Activated effector memory CD4-positive, alpha-beta T cell treated with Interleukin-2 at 50 U/mL for 16 hours (primary cell): ENCODE results near the gene NANOS3.
A peak's percentile ranks its signal among the peaks of the same experiment; 100 is the strongest.

Experiments
- DNase-seq: peaks from one replicate; pipeline ENCODE4 v3.0.0-alpha.2; 2020

NANOS3 gene

GRCh38 chr19:13864667-13865570 is 12.0 kb upstream of the NANOS3 start:
- DNase-seq = no peak

GRCh38 chr19:13865571-13866462 is 11.1 kb upstream of the NANOS3 start:
- no peak for DNase-seq

GRCh38 chr19:13866463-13867046 is 10.4 kb upstream of the NANOS3 start:
- DNase-seq = no peak

DNA sequence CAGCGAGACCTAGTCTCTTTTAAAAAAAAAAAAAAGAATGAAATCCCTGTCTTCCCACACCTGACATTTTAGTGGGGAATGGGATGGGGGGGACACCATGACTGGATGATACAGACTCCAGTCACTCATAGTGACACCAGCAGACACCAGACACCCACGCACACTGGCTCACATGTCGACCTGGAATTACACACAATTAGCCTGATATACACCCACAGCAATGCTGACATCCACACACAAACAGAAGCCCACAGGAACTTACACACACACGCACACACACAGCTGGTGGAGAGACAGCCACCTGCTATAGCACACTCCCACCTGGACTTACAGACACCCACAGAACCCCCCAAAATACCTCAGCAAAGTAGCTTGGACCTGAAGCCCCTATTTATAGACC is 8.3 kb upstream of the NANOS3 start:
- DNase-seq = no peak

DNA sequence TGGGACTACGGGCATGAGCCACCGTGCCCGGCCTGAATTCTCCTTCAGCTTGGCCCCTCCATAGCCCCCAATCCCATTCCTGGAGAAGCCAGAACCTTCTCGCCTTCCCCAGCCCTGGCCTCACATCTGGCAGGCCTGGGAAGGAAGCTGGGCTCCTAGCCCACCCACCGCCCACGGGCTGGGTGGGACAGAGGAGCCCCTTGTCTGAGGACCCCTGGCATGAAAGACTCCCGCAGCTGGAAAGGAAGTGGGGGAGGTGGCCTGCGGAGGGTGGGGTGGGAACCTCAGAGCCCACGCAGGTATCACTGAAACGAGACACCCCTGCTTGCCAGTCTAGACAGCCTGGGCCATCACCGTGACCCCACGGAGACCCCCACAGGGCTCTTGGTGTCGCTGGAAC is 7.7 kb upstream of the NANOS3 start:
- no peak for DNase-seq

GRCh38 chr19:13870873-13871272 is 6.1 kb upstream of the NANOS3 start:
- DNase-seq = no peak

- no peak for DNase-seq
Measured at GRCh38 chr19:13872339-13872694, 4.6 kb upstream of the NANOS3 start.

DNA sequence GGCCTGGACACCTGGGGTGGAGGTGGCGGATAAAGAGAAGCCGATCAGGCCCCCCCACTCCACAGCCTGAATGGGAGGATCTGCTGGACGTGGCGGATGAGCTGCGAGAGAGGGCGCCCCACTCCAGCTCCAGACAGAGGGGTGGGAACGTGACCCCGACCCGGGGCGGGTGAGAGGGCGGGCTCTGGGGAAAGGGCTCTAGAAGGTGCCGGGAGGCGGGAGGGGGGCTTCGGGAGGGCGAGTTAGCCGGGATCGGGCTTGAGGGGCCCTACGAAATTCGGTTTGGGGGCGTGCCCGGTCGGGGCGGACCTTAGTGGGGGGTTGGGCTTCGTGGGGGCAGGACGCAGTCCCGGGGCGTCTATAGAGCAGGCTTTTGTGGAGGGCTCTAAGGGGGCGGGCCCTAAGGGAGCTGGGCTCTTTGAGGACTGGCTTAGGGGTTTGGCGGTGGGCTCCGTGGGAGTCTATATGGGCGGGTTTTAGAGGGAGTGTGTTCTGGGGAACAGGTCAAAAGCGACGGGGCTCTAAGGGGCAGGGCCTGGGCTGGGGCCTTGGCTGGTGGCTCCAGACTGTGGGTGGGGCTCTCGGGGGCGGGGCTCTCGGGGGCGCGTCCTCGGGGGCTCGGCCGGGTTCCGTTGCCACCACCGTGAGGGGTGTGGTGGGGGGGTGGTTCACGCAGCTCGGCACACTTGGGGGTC is 4.1 kb upstream of the NANOS3 start:
- DNase-seq = no peak

DNA sequence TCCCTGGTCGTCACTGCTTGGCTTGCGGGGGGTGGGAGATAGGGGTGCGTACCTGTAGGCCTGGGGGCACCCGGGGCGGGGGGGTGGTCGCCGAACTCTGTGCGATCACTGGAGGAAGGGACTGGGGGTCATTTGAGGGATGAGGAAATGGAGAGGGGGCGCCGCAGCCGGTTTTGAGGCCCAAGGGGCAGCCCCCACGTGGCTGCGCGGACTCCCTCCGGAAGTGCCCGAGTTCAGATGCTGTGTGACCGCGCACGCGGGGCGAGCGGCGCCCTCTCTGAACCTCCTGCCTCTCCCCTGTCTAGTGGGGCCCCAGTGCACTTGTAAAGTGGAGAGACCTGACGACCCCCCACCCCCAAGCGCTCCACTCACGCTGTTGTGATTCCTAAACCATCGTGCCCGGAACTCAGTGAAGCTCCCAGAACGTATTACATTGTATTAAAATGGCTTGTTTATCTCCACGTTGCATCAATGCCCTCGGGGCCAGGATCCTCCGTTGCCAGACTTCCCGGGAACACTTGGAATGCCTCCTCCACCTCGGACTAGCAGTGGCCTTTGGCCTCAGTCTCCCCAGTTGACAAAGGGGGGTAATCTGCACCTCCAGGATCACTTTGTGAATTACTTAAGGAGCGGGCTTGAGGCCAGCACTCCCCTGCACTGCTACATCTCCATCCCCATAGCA is 3.0 kb upstream of the NANOS3 start:
- DNase-seq = no peak

DNA sequence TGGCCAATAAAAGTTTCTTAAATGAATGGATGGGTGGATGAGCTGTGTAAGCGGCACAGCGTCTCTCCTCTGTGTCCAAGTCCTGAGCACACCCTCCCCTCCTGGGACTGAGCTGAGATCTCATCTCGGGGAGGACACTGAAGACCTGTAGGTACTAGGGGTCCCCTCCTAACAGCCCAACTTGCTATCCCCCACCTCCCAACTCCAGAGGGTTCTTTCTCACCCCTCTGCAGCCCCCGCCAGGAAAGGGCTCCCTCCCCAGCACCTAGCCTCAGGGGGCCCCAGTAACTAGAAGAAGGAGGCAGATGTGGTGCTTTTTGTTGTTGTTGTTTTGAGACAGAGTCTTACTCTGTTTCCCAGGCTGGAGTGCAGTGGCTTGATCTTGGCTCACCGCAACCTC is 1.1 kb upstream of the NANOS3 start:
- DNase-seq = no peak

- no peak for DNase-seq
Measured at GRCh38 chr19:13877303-13877702, 369 bp downstream of the NANOS3 start.

- peak; percentile 98 for DNase-seq
Measured at GRCh38 chr19:13880059-13881043, 3.4 kb downstream of the NANOS3 start.

DNA sequence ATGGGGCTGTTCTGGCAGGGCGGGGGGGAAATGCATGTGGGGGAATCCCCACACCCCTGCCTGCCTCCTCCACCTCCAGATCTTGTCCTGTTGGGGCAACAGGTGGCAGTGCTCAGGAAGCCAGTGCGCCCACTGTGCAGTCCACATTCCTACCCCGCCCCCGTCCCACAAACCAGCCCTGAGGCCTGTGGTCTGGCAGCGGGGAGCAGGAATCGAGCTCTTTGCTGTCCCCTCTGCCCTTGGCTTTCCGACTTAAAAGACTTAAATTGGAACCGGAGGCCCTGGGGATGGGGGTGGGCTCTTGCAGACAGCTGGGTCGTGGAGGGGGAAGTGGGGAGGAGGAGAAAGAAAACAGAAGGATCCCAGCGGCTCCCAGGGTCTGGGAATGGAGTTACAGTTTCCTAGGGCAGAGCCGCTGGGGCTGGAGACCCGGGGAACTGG is 4.3 kb downstream of the NANOS3 start:
- DNase-seq = no peak

GRCh38 chr19:13881692-13882418 is 4.9 kb downstream of the NANOS3 start:
- DNase-seq = peak; percentile 36

DNA sequence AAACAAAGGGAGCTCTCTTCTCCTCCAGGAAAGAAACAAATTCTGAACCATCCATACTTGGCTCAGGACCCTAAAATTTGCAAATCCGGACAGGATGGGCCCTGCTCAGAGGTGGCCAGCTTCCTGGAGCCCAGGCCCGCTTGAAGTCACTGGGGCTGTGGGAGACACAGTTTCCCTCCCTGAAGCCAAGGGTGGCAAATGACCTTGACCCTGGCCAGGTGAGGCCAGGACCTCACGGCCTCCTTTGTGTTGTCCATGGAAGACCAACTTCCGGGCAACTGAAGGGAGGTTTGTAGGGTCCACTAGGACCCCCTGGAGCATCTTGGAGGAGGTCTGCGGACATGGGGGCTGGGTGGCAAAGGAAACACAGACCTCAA is 5.5 kb downstream of the NANOS3 start:
- no peak for DNase-seq

- no peak for DNase-seq
Measured at GRCh38 chr19:13882836-13883235, 5.9 kb downstream of the NANOS3 start.

GRCh38 chr19:13883516-13884064 is 6.7 kb downstream of the NANOS3 start:
- DNase-seq = no peak

DNA sequence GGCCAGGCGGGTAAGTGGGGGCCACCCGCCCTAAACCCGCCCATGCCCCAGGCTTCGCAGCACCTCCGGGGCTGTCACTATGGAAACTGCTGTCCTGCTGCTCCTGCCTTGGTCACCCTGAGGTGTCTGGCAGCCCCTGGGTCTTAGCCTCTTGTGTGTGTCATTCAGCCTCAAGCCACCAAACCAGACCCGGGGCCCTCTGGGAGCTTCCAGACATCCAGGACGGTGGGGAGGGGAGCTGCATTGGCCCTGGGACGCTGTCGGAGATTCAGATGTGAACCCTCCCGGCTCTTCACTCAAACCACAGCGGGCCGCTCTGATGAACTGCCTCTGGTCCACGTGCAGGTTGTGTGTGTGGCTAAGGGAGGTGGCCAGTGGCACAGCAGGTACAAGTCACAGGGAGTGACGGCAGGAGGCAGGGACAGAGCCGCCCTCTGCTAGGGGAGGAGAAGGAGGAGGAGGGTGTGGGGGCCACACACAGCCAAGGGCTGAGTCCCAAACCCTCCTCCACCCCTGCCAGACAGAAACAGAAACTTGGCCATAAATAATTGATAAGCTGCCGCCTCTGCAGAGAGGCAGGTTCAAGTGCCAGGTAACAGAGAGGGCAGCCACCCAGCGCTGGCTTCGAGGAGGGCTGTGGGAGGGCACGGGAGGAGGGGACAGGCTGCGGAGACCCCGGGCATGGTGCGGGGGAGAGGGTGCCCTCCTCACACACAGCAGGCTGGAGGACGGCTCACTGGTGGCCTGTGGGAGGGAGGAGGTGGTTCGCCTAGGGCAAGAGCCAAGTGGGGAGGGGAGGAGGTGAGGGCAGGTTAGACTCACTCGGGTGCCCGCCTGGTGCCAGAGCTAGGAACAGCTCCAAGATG is 8.0 kb downstream of the NANOS3 start:
- DNase-seq = no peak

GRCh38 chr19:13885826-13886365 is 9.0 kb downstream of the NANOS3 start:
- DNase-seq = no peak
